Activated naive CD4-positive, alpha-beta T cell treated with anti-CD3 and anti-CD28 coated beads, Interleukin-2, amount 50 U/mL, for 72 hours (primary cell): ENCODE results near the gene NHERF1. TPM values are rescaled to one million over a fixed set of nuclear protein-coding genes. Genes with fewer than 3 reads are reported as not detected.

Experiments
- ATAC-seq, 2 donors: fragments of 150-1000 bp; cut with Tn5 transposase; 2 replicates each; pipeline ENCODE4 v1.10.0; 2021; ENCODE audit warnings: mild to moderate bottlenecking in 2 of 2, moderate library complexity in 2 of 2
- DNase-seq, 2 donors: peaks; one replicate each; pipeline ENCODE4 v3.0.0; 2021 to 2022; ENCODE audit warnings: low spot score in 2 of 2
- H3K27ac Mint-ChIP-seq, 2 donors: one replicate each; pipeline ENCODE4 v1.8.0; 2022; ENCODE audit warnings: mild to moderate bottlenecking in 2 of 2, mixed read lengths in 2 of 2
- H3K36me3 Mint-ChIP-seq, 2 donors: one replicate each; pipeline ENCODE4 v1.8.0; 2022; ENCODE audit warnings: mixed read lengths in 2 of 2
- H3K9me3 Mint-ChIP-seq, 2 donors: one replicate each; pipeline ENCODE4 v1.8.0; 2022; ENCODE audit warnings: mixed read lengths in 2 of 2
- total RNA-seq, 2 donors: library from RNA; stranded (reverse); gene quantifications; one replicate each; pipeline ENCODE4 v1.2.3, GENCODE V29; 2022

The NHERF1 gene
- total RNA-seq, 2 donors from 2014 or later, result 59.0 to 114 TPM

DNA sequence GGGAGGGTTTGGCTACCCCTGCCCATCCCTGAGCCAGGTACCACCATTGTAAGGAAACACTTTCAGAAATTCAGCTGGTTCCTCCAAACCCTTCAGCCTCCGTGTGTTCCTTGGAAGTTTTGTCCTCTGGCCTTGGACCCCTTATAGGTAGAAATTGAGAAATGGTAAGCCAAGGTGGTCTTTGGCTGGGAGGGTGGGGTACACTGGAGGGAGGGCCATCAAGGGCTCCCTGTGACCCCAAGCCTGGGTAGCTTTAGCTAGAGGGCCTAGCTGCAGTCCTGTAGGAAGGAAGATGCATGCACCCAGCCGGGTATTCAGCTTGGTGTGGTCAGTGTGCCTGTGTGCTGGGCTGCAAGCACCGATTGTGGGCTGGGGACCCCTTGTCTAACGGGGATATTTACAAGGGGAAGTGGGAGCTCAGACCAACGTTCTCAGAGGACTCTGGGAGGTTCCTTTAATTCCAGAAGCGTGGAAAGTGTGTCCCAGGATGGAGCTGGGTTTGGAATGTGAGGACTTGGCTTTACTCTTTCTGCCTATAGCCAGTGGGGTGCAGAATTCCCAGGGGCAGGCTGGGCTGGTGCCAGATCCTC is 20.9 kb downstream of the NHERF1 start:
- Mint-ChIP-seq H3K9me3 (no peaks in the 10 kb centered on the region), H3K36me3 (peaks cover 0 to 25% of the 10 kb centered on the region in 2 donors), H3K27ac (peak overlapping the region; percentile 72 to 92)
- no peak for DNase-seq
- no peak for ATAC-seq

DNA sequence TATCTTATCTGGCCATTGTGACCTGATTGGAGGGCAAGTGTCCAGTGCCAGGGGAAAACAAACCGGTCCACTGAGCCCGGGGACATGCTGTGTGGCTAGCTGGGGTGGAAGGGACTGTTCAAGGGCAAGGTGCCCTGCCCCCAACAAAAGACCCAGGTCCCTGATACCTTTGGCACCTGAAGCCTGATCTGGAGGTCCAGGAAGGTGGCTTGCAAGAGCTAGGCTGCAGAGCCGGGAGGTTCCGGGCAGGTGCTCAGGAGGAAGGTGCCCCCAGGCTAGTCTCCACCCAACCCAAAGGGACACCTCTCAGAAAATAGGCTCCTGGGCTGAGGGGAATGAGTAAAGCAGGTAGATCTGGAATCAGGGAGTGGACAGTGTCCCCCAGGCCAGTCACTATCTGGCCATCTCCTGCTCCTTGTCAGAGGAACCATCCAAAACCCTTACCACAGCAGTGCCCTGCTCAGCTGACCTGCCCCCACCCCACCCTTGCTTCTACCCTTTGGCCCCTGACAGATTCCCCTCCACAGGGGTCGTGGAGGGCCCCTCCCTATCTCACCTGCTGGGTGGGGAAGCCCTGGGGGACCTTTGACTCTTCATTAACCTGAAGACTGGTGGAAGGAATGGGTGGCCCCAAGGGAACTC is 21.5 kb downstream of the NHERF1 start:
- peaks cover 0 to 25% of the 10 kb centered on the region in 2 donors for H3K36me3 Mint-ChIP-seq
- ATAC-seq, result peak; percentile 4 to 8
- DNase-seq, result no peak
- H3K9me3 Mint-ChIP-seq, result no peaks in the 10 kb centered on the region
- peak overlapping the region; percentile 72 to 88 for H3K27ac Mint-ChIP-seq

DNA sequence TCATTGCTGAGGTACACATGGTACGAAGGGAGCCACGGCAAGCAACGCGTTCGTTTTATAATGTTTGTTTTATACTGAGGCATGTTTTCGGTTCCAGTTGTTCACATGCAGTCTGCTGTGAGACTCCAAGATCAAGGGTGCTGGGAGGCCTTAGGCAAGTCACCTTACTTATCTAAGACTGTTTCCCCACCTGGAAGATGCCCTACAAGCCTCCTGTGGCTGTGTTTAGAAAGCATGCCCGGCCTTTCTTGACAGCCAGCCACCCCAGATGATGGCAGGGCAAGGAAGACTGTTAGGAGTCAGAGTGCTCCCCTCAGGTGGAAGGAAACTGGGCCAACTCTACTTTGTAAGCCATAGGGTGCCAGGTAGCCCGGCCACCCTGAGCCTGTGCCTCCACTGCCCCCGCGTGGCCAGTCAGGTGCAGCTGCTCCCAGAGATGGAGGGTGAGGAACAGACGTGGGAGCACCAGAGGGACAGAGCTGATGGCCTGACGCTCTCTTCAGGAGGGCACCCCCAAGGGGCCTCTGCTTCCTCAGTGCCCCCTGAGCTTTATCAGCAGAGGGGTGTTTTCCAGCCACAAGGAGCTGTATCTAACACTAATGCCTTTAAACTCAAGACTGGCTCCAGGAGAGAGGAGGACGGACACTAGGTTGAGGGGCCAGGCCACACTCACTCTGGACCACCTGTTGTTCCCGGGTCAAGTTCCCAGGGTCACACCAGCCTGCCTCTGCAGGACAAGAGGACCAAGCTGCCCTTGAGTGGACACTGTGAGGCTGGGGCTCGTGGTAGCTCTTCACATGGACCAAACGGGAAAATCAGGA is 22.3 kb downstream of the NHERF1 start:
- Mint-ChIP-seq H3K27ac (peak overlapping the region; percentile 12 to 88), H3K9me3 (no peaks in the 10 kb centered on the region), H3K36me3 (peaks cover 4 to 29% of the 10 kb centered on the region in 2 donors)

DNA sequence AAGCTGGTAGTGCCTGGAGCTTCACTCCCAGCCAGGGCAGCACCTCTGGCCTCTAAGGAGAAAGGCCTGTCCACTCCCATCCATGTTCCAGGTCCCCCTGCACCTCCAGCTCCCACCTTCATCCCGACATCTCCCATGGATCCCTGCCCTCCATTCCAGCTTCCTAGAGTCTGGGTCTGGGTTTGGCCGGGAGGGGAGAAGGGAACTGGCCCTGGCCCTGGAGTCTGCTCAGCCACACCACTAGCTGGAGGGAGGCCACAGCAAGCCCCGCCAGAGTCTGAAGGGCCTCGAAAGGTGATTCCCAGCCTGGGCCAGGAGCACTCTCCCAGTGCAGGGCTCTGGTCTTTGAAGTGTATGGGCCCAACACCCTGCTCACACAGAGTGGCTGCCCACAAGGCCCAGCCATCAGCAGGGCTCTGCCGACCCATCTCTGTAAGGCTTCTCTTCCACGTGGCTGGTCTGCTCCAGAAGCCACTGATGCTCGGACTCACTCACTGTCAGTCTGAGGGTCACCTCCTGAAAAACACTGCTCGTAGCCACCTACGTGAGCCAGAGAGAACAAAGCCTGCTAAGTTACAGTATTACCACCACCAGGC is 23.0 kb downstream of the NHERF1 start:
- Mint-ChIP-seq H3K27ac (peak overlapping the region in 1 of 2 donors; percentile 72), H3K9me3 (no peaks in the 10 kb centered on the region), H3K36me3 (peaks cover 10 to 35% of the 10 kb centered on the region in 2 donors)
- ATAC-seq, result no peak
- DNase-seq, result no peak

More for the DNA sequence above, 22.3 kb downstream of the NHERF1 start:
- ATAC-seq (peak; percentile 83 to 86), DNase-seq (peak in 1 of 2 donors; percentile 74)

DNA sequence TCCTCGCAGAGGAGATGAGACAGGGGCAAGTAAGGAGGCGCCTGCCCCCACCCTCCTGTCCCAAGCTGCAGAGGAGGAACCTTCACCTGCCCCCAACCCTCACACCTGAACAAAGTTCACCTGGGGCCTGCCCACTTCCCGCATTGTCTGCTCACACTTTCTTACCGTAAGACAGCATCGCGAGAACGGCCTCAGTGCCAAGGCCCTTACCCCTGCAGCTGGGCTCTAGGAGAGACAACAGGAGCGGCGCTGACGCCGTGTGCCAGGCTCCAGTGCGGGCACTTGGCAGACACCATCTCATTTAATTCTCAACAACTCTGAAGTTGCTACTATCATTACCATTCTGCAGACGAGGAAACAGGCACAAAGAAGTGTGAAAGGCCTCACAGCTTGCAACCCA is 23.6 kb downstream of the NHERF1 start:
- H3K36me3 Mint-ChIP-seq, result peaks cover 10 to 35% of the 10 kb centered on the region in 2 donors
- ATAC-seq (no peak), DNase-seq (no peak)
- H3K27ac Mint-ChIP-seq, result peak overlapping the region; percentile 45 to 77
- no peaks in the 10 kb centered on the region for H3K9me3 Mint-ChIP-seq

DNA sequence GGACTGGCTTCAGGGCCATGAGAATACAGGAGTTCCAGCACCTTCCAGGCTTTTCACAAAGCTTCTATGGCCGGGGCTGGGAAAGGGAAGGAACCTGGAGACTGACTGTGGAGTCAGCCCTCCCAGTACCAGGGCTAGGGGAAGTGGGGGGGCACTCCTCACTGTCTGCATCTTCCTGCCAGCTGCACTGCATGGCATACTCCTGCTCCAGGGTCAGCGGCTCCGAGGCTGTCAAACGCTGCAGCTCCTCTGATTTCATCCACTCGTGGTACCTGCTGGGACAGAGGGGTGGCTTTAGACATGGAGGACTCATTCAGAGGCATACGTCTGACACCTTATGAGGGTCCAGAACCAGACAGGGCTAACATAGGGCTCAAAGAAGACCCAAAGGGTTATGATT is 25.0 kb downstream of the NHERF1 start:
- ATAC-seq (no peak), DNase-seq (no peak)
- H3K9me3 Mint-ChIP-seq, result no peaks in the 10 kb centered on the region
- H3K36me3 Mint-ChIP-seq, result peaks cover 10 to 33% of the 10 kb centered on the region in 2 donors
- H3K27ac Mint-ChIP-seq, result peak overlapping the region in 1 of 2 donors; percentile 62

DNA sequence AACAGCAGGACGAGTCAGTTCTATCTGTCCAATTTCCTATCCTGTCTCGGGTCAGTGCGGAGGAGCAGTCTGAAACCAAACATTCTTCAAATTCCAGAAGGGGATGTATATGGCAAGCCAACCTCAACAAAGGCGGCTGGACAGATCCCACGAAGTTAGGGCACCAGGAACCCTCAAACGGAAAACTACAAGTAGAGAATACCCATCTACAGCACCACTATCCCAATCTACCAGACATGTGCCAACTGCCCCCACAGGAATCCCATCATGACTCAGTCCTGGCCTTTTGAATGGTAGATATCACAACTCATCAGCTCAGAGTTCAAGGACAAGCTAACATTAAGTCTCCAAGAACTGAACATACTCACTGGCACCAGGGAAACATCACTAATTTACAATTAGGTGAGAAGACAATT is 25.5 kb downstream of the NHERF1 start:
- ATAC-seq, result no peak

DNA sequence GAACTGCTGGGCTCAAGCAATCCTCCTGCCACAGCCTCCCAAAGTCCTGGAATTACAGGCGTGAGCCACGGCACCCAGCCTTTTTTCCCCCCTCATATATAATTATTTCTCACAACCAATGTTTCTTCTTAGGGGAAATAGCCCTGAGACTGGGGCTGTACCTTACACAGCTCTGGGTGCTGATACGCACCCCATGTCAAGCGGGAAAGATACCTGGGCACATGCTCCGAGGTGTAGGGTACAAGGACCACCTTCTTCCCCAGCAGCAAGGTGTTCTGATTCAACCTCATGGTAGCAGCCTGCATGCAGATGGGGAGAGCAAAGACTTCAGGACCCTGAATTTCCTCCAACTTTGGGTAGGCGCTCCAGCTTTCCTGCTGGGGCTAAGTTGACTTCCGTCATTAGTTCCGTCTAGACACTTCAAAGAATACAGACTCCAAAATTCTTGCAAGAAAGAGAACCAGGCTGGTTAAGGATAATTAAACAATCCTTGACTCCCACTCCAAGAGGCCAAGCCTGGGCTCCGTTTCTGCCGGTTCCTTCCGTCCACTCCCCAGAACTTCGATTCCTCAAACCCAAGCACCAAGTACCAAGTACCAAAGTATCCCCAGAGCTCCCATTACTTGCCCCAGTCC is 27.1 kb downstream of the NHERF1 start:
- ATAC-seq (no peak), DNase-seq (no peak)
- Mint-ChIP-seq H3K27ac (peak overlapping the region; percentile 94 to 99), H3K9me3 (no peaks in the 10 kb centered on the region), H3K36me3 (peaks cover 10 to 27% of the 10 kb centered on the region in 2 donors)

More for the DNA sequence above, 25.5 kb downstream of the NHERF1 start:
- Mint-ChIP-seq H3K36me3 (peaks cover 10 to 29% of the 10 kb centered on the region in 2 donors), H3K9me3 (no peaks in the 10 kb centered on the region), H3K27ac (peak overlapping the region; percentile 70 to 83)
- DNase-seq, result no peak

DNA sequence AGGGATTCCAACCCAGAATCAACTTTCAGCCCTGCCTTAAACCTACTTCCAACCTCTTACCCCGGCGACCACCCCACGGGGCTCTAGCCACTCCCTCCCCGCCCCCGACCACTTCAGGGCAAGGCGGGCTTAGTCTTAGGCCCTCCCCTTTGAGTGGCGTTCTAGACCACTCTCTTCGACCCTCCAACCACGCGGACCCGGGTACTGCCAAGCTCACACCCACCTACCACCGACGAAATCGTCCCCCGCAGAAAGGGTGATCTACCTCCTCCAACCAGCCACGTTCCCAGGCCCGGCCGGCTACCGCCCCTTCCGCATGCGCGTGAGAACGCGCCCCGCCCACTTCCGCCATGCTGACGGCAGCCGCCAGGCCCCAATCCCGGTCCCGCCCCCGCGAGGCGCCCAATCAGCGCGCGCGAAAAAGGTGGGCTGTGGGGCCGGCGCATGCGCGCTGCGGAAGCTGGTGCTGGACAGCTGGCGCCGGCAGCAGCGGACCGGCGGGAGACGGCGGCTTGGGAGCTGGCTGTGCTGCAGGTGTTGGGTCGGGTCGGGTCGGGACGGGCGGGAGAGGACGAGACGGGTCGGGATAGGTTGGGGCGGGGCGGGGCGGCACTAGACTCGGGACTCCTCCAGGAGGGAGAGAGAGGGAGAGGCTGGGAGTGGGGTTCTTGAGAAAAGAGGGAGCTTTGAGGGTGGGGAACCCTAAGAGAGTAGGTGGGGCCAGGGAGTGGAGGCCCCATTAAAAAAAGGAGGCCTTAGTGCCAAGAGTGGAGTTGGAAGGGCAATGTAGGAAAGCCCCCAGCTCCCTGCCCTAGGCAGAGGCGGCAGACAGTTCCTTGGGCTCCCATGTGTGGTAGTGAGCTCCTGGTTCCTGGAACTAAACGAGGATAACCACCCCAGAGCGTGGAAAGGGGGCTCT is 27.9 kb downstream of the NHERF1 start, which contains the start of gene NAT9:
NAT9 (minus strand) TSS at position 302 of the 919 bp plus-strand sequence. CDS start 647 bp downstream, outside the sequence.
- ATAC-seq (peak; percentile 79 to 81), DNase-seq (peak; percentile 99 to 100)
- Mint-ChIP-seq H3K36me3 (peaks cover 10 to 27% of the 10 kb centered on the region in 2 donors), H3K9me3 (no peaks in the 10 kb centered on the region), H3K27ac (peak within 1 kb of the TSS; percentile 94 to 99)

DNA sequence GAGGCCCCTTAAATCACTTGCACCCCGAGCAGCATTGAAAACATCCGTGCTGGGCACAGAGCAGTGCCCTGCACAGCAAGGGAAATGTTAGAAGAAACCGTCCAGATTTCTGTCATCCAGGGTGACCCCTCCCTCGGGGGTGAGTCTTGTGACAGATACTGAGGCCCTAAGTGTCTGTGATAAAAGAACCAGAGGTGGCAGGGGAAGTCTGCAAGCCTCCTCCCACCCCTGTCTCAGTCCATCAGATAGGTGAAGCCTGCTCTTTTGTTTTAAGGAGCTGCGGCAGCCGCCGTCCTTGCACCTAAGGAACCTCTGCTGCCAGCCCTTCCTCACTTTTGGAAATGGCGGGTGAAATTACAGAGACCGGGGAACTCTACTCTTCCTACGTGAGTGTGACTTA is 28.6 kb downstream of the NHERF1 start:
- ATAC-seq (no peak), DNase-seq (no peak)
- Mint-ChIP-seq H3K36me3 (peaks cover 10 to 27% of the 10 kb centered on the region in 2 donors), H3K9me3 (no peaks in the 10 kb centered on the region), H3K27ac (peak overlapping the region in 1 of 2 donors; percentile 94)

DNA sequence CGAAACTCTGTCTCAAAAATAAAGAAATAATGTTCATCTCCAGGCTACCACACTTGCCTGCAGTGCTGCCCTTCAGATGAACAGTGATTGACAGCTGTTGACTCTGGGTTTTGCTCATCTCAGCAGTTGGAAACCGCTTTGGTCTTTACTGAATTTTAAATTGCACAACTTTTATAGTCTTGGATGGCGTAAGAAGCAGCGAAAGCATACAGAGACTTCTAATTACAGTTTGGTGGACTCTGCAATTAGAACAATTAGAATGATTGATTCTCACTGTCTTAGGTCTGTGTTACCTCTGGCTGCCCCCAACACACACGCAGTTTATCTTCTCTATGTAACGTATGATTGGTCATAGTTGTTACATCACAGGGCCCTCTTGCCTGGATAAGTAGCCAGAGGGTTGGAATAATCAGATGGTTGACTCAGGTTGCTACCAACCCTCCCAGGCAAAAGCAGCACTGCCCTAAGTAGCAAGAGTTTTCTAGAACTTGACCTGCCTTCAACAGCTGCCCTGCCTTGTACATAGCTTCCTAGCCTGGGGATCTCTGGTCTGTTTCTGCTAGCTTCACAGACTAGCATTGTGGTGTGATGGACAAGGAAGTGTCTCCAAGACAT is 29.6 kb downstream of the NHERF1 start:
- peaks cover 10 to 16% of the 10 kb centered on the region in 2 donors for H3K36me3 Mint-ChIP-seq
- H3K27ac Mint-ChIP-seq, result no peak overlapping the region
- H3K9me3 Mint-ChIP-seq, result no peaks in the 10 kb centered on the region
- DNase-seq (no peak), ATAC-seq (no peak)

DNA sequence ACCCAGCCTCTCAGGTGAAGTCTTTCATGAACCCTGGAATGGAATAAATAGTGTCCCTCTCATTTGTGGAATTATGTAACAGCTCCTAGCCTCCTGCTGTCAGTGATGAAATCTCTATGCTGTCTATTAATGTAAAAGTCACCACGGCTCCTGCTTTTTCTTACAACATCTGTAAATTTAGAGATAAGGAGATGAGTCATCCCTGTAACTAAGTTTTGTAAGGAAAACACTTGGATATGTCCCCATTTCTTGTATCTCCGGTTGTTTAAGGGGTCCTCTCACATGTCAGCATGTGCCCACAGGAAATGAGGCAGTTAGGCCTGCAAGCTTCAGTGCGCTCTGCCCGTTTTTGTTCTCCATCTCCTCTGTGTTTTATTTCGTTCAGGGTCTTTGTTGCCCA is 30.5 kb downstream of the NHERF1 start:
- DNase-seq (no peak), ATAC-seq (no peak)
- Mint-ChIP-seq H3K36me3 (peaks cover 10 to 13% of the 10 kb centered on the region in 2 donors), H3K27ac (peak overlapping the region in 1 of 2 donors; percentile 82), H3K9me3 (no peaks in the 10 kb centered on the region)

DNA sequence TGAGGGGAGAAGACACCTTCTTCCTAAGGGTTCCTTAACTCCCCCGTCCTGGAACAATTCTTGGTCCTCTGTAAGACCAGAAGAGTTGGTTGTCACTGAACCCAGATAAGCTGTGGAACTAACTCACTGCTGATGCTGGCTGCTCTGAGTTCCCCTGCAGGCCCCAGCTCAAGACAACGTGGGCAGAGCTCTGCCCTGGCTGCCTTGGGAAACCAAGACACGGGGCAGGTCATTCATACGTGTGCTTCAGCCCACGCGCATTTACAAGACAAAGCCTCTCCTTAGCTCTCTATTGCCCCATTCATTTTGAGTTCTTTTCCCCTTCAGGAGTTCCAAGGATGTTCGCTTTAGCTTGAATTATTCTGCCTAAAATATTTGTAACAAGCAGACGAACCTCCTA is 31.1 kb downstream of the NHERF1 start:
- Mint-ChIP-seq H3K36me3 (peaks cover 10% of the 10 kb centered on the region in 2 donors), H3K9me3 (no peaks in the 10 kb centered on the region), H3K27ac (peak overlapping the region; percentile 82 to 93)
- no peak for DNase-seq
- peak; percentile 2 to 6 for ATAC-seq

DNA sequence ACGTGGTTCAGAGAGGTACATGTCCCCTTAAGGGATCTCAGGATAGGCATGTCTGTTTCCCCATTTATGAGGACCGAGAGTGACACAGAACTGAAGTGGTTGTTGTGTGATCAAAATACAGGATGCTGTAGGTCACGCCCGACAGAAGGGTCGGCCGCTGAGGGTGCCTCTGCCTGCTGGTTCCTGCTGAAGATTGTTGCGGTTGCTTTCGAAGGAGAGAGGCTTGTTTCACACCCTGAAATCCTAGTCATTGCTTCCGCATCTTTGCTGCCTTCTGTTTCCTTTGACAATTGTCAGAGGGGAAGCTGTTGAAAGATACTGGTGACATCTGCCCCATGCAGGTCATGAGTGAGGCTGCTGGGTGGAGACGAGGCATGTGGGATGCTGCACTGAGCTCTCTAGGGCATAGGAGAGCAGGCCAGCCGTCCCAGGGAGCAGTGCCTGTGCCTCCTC is 31.5 kb downstream of the NHERF1 start:
- DNase-seq, result peak; percentile 58 to 68
- no peaks in the 10 kb centered on the region for H3K9me3 Mint-ChIP-seq
- peak; percentile 73 to 76 for ATAC-seq
- H3K27ac Mint-ChIP-seq, result peak overlapping the region; percentile 82 to 93
- peaks cover 10% of the 10 kb centered on the region in 2 donors for H3K36me3 Mint-ChIP-seq
